ENCODE results near the gene HDGFL2.
"Not testable (repeated sequence)": the region's sequence is repeated elsewhere in the genome, so short reads cannot be mapped to it uniquely, and the experiment has no call there.

The HDGFL2 gene

DNA sequence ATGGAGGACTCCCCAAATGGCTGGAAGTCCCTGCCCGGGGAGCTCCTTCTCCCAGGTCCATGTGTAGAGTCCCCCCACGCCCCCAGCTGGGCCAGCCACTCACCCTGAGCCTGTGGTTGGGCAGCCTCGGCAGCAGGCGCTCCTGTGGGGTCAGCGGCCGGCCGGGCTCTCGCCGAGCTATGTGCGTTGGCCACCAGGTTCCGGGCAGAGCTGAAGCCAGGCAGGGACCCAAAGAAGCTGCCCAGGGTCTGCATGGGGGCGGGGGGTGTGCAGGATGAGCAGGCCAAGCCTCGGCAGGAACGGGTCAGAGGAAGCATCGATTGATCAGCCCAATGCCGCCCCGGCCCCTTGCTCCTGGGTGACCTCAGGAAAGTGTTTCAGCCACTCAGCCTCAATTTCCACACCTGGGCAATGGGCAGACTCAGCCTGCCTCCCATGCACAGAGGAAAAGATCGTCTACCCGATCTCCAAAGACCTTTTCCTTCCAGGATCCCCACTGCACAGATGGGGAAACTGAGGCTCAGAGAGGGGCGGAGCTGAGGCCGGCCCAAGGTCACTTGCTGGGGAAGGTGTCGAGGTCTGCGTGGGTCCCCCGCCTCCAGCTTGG lies 45.5 kb downstream of the HDGFL2 start:
- no peaks in the 10 kb centered on the region for H3K4me1 Mint-ChIP-seq
- ATAC-seq (ENCODE audit: low read depth): no peak
- H3K9me3 Mint-ChIP-seq: no peaks in the 10 kb centered on the region
- H3K36me3 Mint-ChIP-seq: no peaks in the 10 kb centered on the region
- no peak overlapping the region for H3K27ac Mint-ChIP-seq
- H3K27me3 Mint-ChIP-seq: peaks cover 16% of the 10 kb centered on the region
- DNase-seq (ENCODE audit: low spot score in 2 of 2): no peak
- H3K4me3 Mint-ChIP-seq: no peak overlapping the region

DNA sequence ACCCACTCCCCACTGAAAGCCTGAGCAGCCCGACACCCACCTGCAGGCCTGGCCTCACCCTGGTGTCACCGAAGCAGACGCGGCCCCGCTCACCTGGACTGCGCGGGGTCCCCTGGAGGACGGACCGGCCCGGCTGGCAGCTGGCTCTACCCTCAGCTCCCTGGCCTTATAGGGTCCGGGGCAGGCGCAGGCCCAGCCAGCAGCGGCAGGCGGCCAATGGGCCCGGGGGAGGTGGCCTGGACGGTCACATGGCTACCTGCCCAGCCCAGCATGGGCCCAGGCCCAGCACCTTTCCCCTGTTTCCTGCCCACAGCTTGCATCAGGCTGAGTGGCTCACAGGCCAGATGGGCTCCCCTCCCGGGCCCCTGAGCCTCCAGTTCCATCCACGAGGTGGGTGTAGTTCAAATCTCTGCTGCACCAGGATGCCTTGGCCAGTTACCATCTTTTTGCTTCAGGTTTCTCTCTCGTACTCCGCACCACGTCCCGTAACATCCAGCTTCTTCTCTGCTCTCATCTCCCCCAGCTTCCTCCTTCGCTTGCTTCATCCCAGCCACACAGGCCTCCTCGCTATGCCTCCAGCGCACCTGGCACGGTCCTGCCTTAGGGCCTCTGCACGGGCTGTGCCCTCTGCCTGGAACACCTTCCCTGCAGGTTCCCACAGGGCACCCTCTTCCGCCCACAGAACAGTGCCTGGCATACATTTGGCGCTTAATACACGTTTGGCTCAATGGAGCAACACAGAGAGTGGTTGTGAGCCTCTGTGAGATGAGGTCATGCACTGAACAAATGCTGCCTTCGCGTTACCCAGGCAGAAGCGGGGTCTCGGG lies 46.5 kb downstream of the HDGFL2 start, which contains the start of gene PLIN4:
PLIN4 (minus strand) TSS at position 142 of the 827 bp plus-strand sequence. CDS start 214 bp downstream, outside the sequence.
- peaks cover 16% of the 10 kb centered on the region for H3K27me3 Mint-ChIP-seq

DNA sequence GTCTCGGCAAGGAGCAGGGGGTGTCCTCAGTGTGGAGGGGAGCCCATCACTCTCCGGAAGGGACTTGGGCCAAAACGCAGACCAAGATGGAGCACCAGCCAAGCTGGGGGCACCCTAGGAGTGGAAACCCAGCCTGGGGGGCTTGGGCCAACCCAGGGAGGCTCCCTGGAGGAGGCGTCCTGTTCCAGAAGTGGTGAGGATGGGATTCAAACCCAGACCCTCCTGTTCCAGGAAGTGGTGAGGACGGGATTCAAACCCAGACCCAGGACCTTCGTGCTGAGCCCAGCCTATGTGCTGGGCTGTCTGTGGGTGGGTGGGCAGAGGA lies 47.0 kb downstream of the HDGFL2 start:
- ATAC-seq (ENCODE audit: low read depth) (no peak), DNase-seq (ENCODE audit: low spot score in 2 of 2) (no peak)
- H3K9me3 Mint-ChIP-seq: no peaks in the 10 kb centered on the region
- no peak overlapping the region for H3K27ac Mint-ChIP-seq
- H3K36me3 Mint-ChIP-seq: no peaks in the 10 kb centered on the region
- peaks cover 16% of the 10 kb centered on the region for H3K27me3 Mint-ChIP-seq
- no peaks in the 10 kb centered on the region for H3K4me1 Mint-ChIP-seq
- no peak overlapping the region for H3K4me3 Mint-ChIP-seq

More for the DNA sequence above, 46.5 kb downstream of the HDGFL2 start, which contains the start of gene PLIN4:
- Mint-ChIP-seq H3K4me3 (no peak within 1 kb of the TSS), H3K27ac (no peak within 1 kb of the TSS), H3K4me1 (no peaks in the 10 kb centered on the region), H3K9me3 (no peaks in the 10 kb centered on the region), H3K36me3 (no peaks in the 10 kb centered on the region)
- DNase-seq (ENCODE audit: low spot score in 2 of 2) (no peak), ATAC-seq (ENCODE audit: low read depth) (no peak)

DNA sequence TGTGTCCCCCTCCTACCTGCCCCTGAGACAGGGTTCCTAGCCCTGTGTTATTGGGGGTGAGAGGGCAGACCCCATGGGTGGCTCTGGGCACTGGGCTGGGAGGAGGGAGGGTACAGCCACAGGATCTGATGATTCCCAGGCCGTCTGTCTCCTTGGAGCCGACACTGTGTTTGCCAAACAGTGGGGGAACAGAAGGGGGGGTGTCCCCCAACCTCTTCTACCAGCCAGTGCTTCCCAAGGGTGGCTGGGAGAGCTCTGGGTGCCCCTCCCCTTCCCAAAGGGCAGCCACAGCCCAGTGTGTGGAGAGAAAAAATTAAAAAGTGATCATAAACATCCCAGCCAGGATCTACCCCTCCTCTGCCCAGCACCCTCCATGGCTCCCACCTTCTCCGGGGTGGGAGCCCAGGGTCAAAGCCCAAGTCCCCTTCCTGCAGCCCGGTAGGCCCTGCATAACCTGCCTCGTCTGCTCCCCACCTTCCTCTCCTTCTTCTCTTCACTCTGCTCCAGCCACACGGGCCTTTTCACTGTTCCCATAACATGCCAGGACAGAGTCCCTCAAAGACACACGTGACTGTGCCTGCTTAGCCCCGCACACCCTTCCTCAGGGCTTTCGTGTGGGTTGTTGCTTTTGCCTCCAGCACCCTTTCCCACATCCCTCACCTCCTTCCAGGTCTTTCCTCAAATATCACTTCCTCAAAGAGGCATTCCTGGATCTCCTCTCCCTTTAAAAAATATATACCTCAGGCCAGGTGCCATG lies 47.6 kb downstream of the HDGFL2 start:
- Mint-ChIP-seq H3K9me3 (no peaks in the 10 kb centered on the region), H3K27ac (no peak overlapping the region), H3K4me1 (no peaks in the 10 kb centered on the region), H3K27me3 (peaks cover 16% of the 10 kb centered on the region), H3K4me3 (no peak overlapping the region), H3K36me3 (no peaks in the 10 kb centered on the region)
- no peak for ATAC-seq (ENCODE audit: low read depth)
- no peak for DNase-seq (ENCODE audit: low spot score in 2 of 2)

DNA sequence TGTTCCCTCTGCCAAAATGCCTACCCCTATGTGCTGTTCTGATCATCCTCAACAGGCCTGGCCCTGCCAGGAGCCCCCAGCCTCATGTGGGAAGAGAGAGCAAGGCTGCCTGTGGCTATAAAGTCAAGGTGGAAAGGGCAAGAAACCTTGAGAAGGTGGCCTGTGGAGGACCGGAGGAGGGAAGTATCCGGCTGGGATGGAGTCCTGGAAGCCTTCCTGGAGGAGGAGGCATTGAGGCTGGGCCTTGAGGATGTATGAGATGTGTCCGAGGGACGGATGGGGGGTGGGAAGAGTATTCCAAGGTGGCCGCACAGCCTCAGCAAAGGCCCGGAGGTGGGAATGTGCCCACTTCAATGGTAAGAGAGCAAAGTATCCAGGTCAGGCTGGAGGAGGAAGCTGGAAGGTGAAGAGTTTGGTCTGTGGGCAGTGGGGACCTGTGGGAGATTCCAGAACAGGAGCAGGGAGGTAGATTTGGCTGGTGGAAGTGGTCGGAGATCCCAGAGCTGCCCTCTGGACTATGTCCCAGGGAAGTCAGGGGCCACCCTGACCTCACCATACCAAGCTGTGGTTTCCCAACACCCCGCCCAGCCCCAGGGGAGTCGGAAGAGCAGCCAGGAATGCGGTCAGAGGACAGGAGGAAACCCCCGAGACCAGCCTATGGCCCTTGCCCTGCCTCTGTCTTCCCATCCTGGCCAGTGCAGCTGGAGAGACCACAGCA lies 49.2 kb downstream of the HDGFL2 start:
- Mint-ChIP-seq H3K27me3 (peaks cover 16% of the 10 kb centered on the region), H3K9me3 (no peaks in the 10 kb centered on the region), H3K4me3 (no peak overlapping the region), H3K36me3 (no peaks in the 10 kb centered on the region), H3K27ac (no peak overlapping the region), H3K4me1 (no peaks in the 10 kb centered on the region)
- ATAC-seq (ENCODE audit: low read depth) (no peak), DNase-seq (ENCODE audit: low spot score in 2 of 2) (no peak)

DNA sequence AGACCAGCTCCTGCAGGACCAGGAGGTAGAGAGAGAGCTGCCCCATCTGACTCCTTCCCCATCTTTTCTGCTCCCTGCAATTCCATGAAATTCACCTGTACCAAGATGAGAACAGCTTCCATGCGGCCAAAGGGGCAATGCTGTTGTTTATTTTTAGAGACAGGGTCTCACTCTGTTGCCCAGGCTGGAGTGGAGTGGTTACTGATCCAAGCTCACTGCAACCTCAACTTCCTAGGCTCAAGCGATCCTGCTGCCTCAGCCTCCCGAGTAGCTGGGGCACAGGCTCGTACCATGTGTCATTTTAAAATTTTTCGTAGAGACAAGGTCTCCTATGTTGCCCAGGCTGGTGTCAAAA lies 49.8 kb downstream of the HDGFL2 start:
- no peaks in the 10 kb centered on the region for H3K36me3 Mint-ChIP-seq
- H3K27ac Mint-ChIP-seq: no peak overlapping the region
- H3K27me3 Mint-ChIP-seq: peaks cover 16% of the 10 kb centered on the region
- ATAC-seq (ENCODE audit: low read depth): no peak
- H3K4me1 Mint-ChIP-seq: no peaks in the 10 kb centered on the region
- no peak overlapping the region for H3K4me3 Mint-ChIP-seq
- no peaks in the 10 kb centered on the region for H3K9me3 Mint-ChIP-seq
- DNase-seq (ENCODE audit: low spot score in 2 of 2): no peak

DNA sequence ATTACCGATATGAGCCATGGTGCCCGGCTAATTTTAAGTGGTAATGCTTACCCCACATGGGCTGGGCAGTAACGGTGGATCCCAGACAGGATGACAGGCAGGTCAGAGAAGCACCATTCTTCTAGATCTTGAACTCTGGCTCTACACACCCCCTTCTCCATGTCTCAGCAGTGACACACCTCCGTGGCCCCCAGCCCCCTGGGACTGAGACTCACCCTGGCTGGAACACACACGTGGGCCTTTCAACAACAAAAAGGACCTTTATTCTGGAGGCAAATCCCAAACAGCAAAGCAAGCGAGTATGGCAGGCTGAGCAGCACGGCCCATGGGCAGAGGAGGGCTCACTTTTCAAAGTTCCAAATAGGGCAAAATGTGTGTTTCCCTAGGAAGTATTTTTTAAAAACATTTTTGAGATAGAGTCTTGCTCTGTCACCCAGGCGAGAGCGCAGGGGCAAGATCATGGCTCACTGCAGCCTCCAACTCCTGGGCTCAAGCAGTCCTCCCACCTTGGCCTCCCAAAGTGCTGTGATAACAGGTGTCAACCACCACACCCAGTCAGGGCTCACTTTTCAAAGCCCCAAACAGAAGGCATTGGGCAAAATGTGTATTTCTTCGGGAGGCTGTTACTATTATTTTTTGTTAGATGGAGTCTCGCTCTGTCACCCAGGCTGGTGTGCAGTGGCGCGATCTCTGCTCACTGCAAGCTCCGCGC lies 50.4 kb downstream of the HDGFL2 start:
- Mint-ChIP-seq H3K4me3 (no peak overlapping the region), H3K9me3 (no peaks in the 10 kb centered on the region)

DNA sequence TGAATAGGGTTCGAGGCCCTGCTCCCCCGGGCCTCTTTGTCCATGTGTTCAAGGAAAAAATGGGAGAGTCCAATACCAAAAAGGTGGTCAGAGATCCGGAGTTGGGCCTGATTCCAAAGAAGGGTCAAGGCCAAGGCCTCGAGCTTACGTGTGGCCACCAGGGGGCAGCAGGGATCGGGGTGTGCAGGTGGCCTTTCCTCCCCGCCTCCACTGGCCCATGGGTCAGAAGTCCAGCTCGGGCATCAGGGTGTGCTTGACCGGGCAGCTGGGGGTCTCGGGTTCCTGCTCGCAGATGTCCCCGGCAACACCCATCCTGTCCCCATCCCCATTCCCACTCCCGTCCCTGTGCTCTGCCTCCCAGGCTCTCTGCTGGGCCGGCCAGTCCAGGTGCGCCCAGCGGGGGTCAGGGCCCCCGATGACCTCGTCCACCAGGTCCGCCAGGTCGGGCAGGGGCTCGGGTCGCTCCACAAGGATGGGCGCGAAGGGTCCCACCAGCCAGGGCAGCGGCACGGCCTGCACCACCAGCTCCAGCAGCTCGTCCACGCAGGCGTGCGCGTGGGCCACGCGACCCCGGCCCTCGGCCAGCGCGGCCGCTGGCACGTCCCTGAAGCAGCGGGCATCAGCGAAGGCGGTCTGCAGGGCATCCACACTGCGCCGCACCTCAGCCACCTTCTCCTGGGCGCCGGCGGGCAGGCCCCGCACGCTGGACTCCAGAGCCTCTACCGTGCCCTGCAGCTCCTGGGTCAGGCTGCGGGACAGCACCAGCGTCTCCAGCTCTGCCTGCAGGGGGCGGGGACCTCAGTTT lies 51.4 kb downstream of the HDGFL2 start:
- no peaks in the 10 kb centered on the region for H3K4me1 Mint-ChIP-seq
- H3K4me3 Mint-ChIP-seq: no peak overlapping the region
- H3K9me3 Mint-ChIP-seq: no peaks in the 10 kb centered on the region
- no peak for DNase-seq (ENCODE audit: low spot score in 2 of 2)
- H3K36me3 Mint-ChIP-seq: no peaks in the 10 kb centered on the region
- peaks cover 13% of the 10 kb centered on the region for H3K27me3 Mint-ChIP-seq
- no peak for ATAC-seq (ENCODE audit: low read depth)
- no peak overlapping the region for H3K27ac Mint-ChIP-seq

More for the DNA sequence above, 50.4 kb downstream of the HDGFL2 start:
- H3K4me1 Mint-ChIP-seq: no peaks in the 10 kb centered on the region
- no peak for DNase-seq (ENCODE audit: low spot score in 2 of 2)
- peaks cover 13% of the 10 kb centered on the region for H3K27me3 Mint-ChIP-seq
- H3K36me3 Mint-ChIP-seq: no peaks in the 10 kb centered on the region
- ATAC-seq (ENCODE audit: low read depth): no peak
- no peak overlapping the region for H3K27ac Mint-ChIP-seq

DNA sequence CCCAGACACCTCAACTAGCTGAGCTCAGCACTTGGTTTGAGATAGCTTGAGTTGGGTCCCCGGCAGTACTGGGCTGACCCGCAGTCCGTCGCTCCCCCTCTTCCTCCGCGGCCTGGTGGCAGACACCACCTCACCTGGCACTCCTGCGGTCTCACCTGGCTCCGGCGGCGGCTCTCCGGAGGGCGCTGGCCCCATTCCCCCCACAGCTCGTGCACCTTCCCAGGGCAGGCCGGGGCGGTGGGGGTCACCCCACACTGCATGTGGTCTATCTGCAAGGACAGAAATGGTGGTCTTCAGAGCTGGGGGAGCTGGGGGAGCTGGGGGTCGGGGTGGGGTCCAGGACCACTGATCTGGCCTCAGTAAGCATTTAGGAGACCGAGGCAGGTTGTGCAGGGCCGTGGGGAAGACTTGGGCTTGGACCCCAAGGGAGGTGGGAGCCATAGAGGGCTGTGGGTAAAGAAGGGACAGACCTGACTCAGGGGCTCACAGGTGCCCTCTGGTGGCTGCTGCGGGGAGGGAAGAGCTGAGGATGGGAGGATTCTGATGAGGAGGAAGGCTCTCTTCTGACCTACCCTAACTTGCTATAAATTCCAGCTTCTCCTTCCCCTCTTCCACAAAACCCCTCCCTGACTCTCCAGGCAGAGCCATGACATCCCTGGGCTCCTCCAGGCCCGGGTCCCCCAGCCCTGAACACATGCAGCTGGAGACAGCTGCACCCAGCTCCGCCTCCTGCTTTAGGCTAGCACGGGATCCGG lies 52.9 kb downstream of the HDGFL2 start:
- Mint-ChIP-seq H3K36me3 (no peaks in the 10 kb centered on the region), H3K27ac (no peak overlapping the region), H3K4me3 (no peak overlapping the region), H3K9me3 (no peaks in the 10 kb centered on the region), H3K27me3 (peaks cover 8% of the 10 kb centered on the region), H3K4me1 (no peaks in the 10 kb centered on the region)
- peak; percentile 66 to 68 for DNase-seq (ENCODE audit: low spot score in 2 of 2)
- ATAC-seq (ENCODE audit: low read depth): peak; percentile 80

DNA sequence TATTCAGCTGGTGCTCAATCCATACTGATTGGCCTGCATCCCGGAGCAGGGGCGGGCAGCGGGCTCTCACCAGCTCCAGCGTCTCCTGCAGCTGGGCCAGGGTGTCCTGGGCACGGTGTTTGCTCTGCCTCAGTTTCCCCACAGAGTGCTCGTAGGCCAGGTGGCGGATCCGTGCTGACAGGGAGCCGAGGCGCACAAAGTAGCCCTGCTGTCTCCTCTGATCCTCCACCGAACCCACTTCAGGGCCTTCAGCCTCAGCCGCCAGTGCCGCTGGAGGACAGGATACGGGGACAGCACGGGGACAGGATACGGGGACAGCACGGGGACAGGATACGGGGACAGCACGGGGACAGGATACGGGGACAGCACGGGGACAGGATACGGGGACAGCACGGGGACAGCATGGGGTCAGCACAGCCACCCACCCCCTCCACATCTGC lies 53.5 kb downstream of the HDGFL2 start:
- Mint-ChIP-seq H3K9me3 (no peaks in the 10 kb centered on the region), H3K4me1 (no peaks in the 10 kb centered on the region), H3K36me3 (no peaks in the 10 kb centered on the region), H3K27ac (no peak overlapping the region), H3K27me3 (peaks cover 8% of the 10 kb centered on the region), H3K4me3 (no peak overlapping the region)
- ATAC-seq (ENCODE audit: low read depth): no peak
- DNase-seq (ENCODE audit: low spot score in 2 of 2): no peak

DNA sequence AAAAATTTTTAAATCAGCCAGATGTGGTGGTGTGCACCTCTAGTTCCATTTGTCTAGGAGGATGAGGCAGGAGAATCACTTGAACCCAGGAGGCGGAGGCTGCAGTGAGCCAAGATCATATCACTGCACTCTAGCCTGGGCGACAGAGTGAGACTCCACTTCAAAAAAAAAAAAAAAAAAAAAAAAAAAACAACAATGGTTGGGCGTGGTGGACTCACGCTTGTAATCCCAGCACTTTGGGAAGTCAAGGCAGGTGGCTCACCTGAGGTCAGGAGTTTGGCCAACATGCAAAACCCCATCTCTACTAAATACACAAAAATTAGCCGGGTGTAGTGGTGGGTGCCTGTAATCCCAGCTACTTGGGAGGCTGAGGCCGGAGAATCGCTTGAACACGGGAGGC lies 55.3 kb downstream of the HDGFL2 start:
- not testable (repeated sequence) for DNase-seq (ENCODE audit: low spot score in 2 of 2); ATAC-seq (ENCODE audit: low read depth); H3K4me1 Mint-ChIP-seq; H3K4me3 Mint-ChIP-seq; H3K36me3 Mint-ChIP-seq; H3K9me3 Mint-ChIP-seq; H3K27ac Mint-ChIP-seq; H3K27me3 Mint-ChIP-seq

DNA sequence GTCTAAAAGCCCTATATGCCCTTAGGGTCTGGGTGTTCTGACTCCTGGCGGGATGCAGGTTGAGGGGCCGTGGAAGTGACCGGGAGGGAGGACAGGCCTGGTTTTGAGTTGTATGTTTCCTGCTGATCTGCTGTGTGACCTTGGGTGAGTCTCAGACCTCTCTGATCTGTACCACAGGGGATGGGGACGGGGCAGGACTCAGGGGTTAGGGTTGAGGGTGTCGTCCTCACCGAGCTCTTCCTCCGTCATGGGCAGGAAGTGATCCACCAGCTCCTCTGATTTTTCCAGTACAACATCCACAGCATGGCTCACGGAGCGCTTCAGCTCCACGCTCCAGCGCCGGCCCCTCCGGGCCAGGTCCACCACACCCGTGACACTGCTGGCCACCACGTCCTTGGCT lies 56.7 kb downstream of the HDGFL2 start:
- Mint-ChIP-seq H3K27ac (no peak overlapping the region), H3K4me3 (no peak overlapping the region), H3K27me3 (peaks cover 12% of the 10 kb centered on the region), H3K36me3 (no peaks in the 10 kb centered on the region), H3K9me3 (no peaks in the 10 kb centered on the region), H3K4me1 (peaks cover 2% of the 10 kb centered on the region)
- no peak for ATAC-seq (ENCODE audit: low read depth)
- DNase-seq (ENCODE audit: low spot score in 2 of 2): no peak
